SH-SY5Y (cell line): Measurements from ENCODE around the gene IGF1R.

Experiments used
- GATA2 ChIP-seq: IDR thresholded peaks from 2 replicates; pipeline ENCODE4 v1.6.1; 2011; ENCODE audit warnings: mild to moderate bottlenecking, low read depth, low read length
- GATA3 ChIP-seq: IDR thresholded peaks from 2 replicates; pipeline ENCODE4 v1.6.1; 2011; ENCODE audit warnings: low read depth, mild to moderate bottlenecking, low read length, moderate library complexity

DNA sequence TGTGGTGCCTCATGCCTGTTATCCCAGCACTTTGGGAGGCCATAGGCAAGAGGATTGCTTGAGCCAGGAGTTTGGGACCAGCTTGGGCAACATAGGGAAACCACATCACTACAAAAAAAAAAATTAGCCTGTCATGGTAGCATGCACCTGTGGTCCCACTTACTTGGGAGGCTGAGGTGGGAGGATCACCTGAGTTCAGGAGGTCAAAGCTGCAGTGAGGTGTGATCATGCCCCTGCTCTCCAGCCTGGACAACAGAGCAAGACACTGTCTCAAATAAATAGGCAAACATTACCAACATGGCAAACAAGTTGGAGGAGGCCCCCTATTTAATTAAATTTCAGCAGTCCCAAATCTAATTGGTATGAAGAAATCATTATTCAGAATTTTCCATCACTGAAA is 215.6 kb downstream of the IGF1R start:
- TF ChIP-seq GATA2 (no peak), GATA3 (no peak)
